Measurements from ENCODE around the gene TRABD2A. TPM values are rescaled to one million over a fixed set of nuclear protein-coding genes. Genes with fewer than 3 reads are reported as not detected.

Gene TRABD2A
- total and polyA plus RNA-seq, 9 of the 15 experiments (the other 6 are each of a cell fraction or from before 2014, with no cell fraction given): 0.07 to 0.45 (median 0.25) TPM

- TF ChIP-seq THAP12 (CRISPR knock-in tag; IDR thresholded peaks at IDR 0.05): no peak
- TF ChIP-seq BMI1 (IDR thresholded peaks at IDR 0.05; ENCODE audit: low read length): peak; percentile 11; the same call in 1 of the 2 replicates
- TF ChIP-seq SNAPC5 (CRISPR knock-in tag; IDR thresholded peaks at IDR 0.05): no peak
- TF ChIP-seq GMEB1 (CRISPR knock-in tag; IDR thresholded peaks at IDR 0.05): no peak
- no peak for TF ChIP-seq DMBX1 (CRISPR knock-in tag; IDR thresholded peaks at IDR 0.05; ENCODE audit: borderline replicate concordance)
- TF ChIP-seq ZBTB8A (IDR thresholded peaks at IDR 0.05; ENCODE audit: partially characterized antibody): no peak
- no peak for TF ChIP-seq PRDM10 (IDR thresholded peaks at IDR 0.05; ENCODE audit: partially characterized antibody)
- TF ChIP-seq ZBTB5 (IDR thresholded peaks at IDR 0.05): no peak
- TF ChIP-seq GABPB1 (CRISPR knock-in tag; IDR thresholded peaks at IDR 0.05): no peak
- no peak for TF ChIP-seq ZBTB26 (CRISPR knock-in tag; IDR thresholded peaks at IDR 0.05)
- TF ChIP-seq HES1 (IDR thresholded peaks at IDR 0.05; ENCODE audit: low read depth): no peak
- 0 out of 2 replicates have a peak, but pooled peaks have one; percentile 19 for TF ChIP-seq SMAD4 (CRISPR knock-in tag; conservative IDR thresholded peaks at IDR 0.05)
Measured at GRCh38 chr2:84881581-84882413, 913 bp upstream of the TRABD2A start (continued).
